ENCODE results near the gene TPPP.

DNA sequence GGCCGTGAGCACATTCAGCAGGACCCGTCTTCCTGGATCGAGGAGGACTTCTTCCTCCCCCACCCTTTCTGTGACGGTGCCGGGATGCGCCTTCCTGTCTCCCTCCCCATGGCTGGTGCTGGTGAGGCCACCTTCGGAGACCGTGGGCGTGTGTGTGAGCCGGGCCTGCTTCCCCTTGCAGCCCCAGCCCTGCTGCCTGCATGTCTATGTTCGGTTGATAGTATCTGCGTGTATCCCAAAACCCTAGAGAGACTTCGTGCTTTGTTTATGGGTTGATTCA is 68.3 kb downstream of the TPPP start:
- TF ChIP-seq, protein P1, sequence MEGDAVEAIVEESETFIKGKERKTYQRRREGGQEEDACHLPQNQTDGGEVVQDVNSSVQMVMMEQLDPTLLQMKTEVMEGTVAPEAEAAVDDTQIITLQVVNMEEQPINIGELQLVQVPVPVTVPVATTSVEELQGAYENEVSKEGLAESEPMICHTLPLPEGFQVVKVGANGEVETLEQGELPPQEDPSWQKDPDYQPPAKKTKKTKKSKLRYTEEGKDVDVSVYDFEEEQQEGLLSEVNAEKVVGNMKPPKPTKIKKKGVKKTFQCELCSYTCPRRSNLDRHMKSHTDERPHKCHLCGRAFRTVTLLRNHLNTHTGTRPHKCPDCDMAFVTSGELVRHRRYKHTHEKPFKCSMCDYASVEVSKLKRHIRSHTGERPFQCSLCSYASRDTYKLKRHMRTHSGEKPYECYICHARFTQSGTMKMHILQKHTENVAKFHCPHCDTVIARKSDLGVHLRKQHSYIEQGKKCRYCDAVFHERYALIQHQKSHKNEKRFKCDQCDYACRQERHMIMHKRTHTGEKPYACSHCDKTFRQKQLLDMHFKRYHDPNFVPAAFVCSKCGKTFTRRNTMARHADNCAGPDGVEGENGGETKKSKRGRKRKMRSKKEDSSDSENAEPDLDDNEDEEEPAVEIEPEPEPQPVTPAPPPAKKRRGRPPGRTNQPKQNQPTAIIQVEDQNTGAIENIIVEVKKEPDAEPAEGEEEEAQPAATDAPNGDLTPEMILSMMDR (IDR thresholded peaks at IDR 0.05; ENCODE audit: insufficient read depth, low read depth, low read length) = no peak
- no peak for TF ChIP-seq EZH2 (IDR thresholded peaks at IDR 0.05; ENCODE audit: insufficient read depth, low read length)

Data from astrocyte (in vitro differentiated cells and primary cell).